Cardiac septum (tissue), 1 donor: ENCODE measurements around the gene ETNK2. TPM values are rescaled to one million over a fixed set of nuclear protein-coding genes. Genes with fewer than 3 reads are reported as not detected.

Experiments used
- DNase-seq: peaks from one replicate; pipeline ENCODE4 v3.0.0-alpha.2; 2020; ENCODE audit warnings: low spot score
- intact Hi-C: fragments of 100-400 bp; cut with DNase I; formaldehyde crosslinking; loops from one replicate; pipeline ENCODE4 v1.14.0; 2022
- total RNA-seq: library from RNA; stranded (reverse); fragmentation: NEBNext Ultra II Directional; extraction: Animal tissue kit (Norgen Biotek cat#: 25700); gene quantifications from one replicate; pipeline ENCODE4 v1.2.1, GENCODE V29; 2021
- donor health status: DM: no; HTN: no; CAD: no.

Gene ETNK2
- total RNA-seq, 1 donor from 2014 or later, result 1.9 TPM

- intact Hi-C loops, result no loop called here
- DNase-seq, result no peak
Observed at GRCh38 chr1:204088596-204088995, 63.2 kb downstream of the ETNK2 start.

GRCh38 chr1:204087893-204088528 lies 63.8 kb downstream of the ETNK2 start:
- intact Hi-C loops, result no loop called here
- DNase-seq, result no peak

GRCh38 chr1:204087181-204087892 lies 64.5 kb downstream of the ETNK2 start:
- DNase-seq, result no peak
- intact Hi-C loops, result no loop called here

- intact Hi-C loops, result no loop called here
- no peak for DNase-seq
Observed at GRCh38 chr1:204085876-204086275, 66.0 kb downstream of the ETNK2 start.

GRCh38 chr1:204084247-204084772 lies 67.5 kb downstream of the ETNK2 start:
- intact Hi-C loops, result no loop called here
- DNase-seq, result no peak

- intact Hi-C loops, result no loop called here
Observed at GRCh38 chr1:204083491-204083890, 68.4 kb downstream of the ETNK2 start.

GRCh38 chr1:204081791-204082513 lies 69.9 kb downstream of the ETNK2 start:
- no peak for DNase-seq
- intact Hi-C loops, result no loop called here

More at GRCh38 chr1:204083491-204083890, 68.4 kb downstream of the ETNK2 start:
- no peak for DNase-seq

- intact Hi-C loops, result no loop called here
- DNase-seq, result no peak
Observed at GRCh38 chr1:204081164-204081790, 70.6 kb downstream of the ETNK2 start.

Other genes starting within 250 kb of the ETNK2 start
- gene SOX13, start 78.9 kb downstream of the ETNK2 start, total RNA-seq, result 17.9 TPM
- gene REN, start 14.3 kb upstream of the ETNK2 start, total RNA-seq, result not detected
- gene KISS1, start 44.4 kb upstream of the ETNK2 start, total RNA-seq, result not detected
- gene GOLT1A, start 61.9 kb upstream of the ETNK2 start, total RNA-seq, result not detected
- 27.9 TPM for gene PLEKHA6, start 207.9 kb upstream of the ETNK2 start, total RNA-seq